ENCODE data around the gene SIPA1L3.

The SIPA1L3 gene

GRCh38 chr19:38030686-38031422 is 123.8 kb downstream of the SIPA1L3 start:
- no peaks in the 10 kb centered on the region for H3K9me3 ChIP-seq (ENCODE audit: low read length)
- no peak overlapping the region for H3K27ac ChIP-seq (ENCODE audit: low read depth, low read length)
- no peaks in the 10 kb centered on the region for H3K27me3 ChIP-seq (ENCODE audit: control insufficient read depth in 1 of 2, insufficient read depth in 2 of 2, low read length in 2 of 2)
- no peak overlapping the region for H3K4me3 ChIP-seq (ENCODE audit: low read depth in 1 of 2, low read length in 2 of 2)
- H3K9ac ChIP-seq (ENCODE audit: low read length), result no peak overlapping the region
- no peaks in the 10 kb centered on the region for H3K4me1 ChIP-seq (ENCODE audit: insufficient read depth, low read length)
- no peaks in the 10 kb centered on the region for H3K36me3 ChIP-seq (ENCODE audit: insufficient read depth, low read length)

DNA sequence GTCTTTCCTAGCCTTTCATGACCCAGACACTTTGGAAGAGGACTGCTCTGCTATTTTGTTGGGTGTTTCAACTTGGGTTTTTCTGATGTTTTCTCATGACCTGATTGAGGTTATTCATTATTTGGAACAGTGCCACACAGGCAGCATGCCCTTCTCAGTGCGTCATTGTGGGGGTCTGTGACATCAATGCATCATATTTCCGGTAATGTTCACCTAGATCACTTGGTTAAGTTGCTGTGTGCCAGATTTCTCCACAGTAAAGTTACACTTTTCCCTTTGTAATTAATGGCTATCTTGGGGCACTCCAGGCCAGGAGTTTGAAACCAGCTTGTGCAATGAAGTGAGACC is 124.4 kb downstream of the SIPA1L3 start:
- Histone ChIP-seq H3K9ac (ENCODE audit: low read length) (no peak overlapping the region), H3K9me3 (ENCODE audit: low read length) (no peaks in the 10 kb centered on the region), H3K27ac (ENCODE audit: low read depth, low read length) (no peak overlapping the region)

DNA sequence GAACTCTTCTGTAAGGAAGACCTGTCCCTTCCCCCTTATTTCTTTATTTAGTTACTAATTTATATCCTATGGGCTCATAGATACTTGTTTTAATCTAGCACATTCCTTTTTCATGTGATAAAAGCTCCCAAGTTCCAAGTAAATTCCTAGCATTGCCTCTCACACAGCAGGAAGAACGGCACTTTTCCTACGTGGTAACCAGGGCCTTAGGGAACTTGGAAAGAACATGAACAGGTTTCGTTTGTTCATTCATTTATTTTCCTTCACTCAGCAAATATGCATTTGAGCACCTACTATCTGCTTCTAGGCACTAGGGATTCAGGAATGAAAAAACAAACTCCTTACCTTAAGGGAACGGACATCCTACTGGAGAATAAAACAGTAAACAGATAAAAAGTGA is 125.1 kb downstream of the SIPA1L3 start:
- no peaks in the 10 kb centered on the region for H3K36me3 ChIP-seq (ENCODE audit: insufficient read depth, low read length)

More for the DNA sequence above, 124.4 kb downstream of the SIPA1L3 start:
- Histone ChIP-seq H3K4me3 (ENCODE audit: low read depth in 1 of 2, low read length in 2 of 2) (no peak overlapping the region), H3K27me3 (ENCODE audit: control insufficient read depth in 1 of 2, insufficient read depth in 2 of 2, low read length in 2 of 2) (no peaks in the 10 kb centered on the region), H3K36me3 (ENCODE audit: insufficient read depth, low read length) (no peaks in the 10 kb centered on the region), H3K4me1 (ENCODE audit: insufficient read depth, low read length) (no peaks in the 10 kb centered on the region)

DNA sequence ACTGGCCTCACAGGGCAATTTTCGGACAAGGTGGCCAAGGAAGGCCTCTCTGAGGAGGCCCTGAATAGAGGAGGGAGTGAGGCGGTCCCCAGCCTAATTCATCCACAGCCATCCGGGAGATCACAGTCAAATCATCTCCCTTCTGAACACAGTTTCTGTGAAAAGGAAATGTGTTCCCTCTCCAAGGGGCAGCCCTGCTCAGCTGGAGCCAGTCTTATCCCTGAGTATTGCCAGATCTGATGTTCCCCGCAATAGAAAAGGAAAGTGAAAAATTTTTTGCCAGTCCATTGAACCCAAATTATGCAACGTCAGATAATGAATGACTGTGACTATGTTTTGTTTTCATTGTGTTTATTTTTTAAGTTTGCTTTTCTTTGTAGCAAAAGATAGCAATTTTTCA is 125.9 kb downstream of the SIPA1L3 start:
- no peak overlapping the region for H3K27ac ChIP-seq (ENCODE audit: low read depth, low read length)
- no peaks in the 10 kb centered on the region for H3K27me3 ChIP-seq (ENCODE audit: control insufficient read depth in 1 of 2, insufficient read depth in 2 of 2, low read length in 2 of 2)
- no peak overlapping the region for H3K4me3 ChIP-seq (ENCODE audit: low read depth in 1 of 2, low read length in 2 of 2)
- no peaks in the 10 kb centered on the region for H3K9me3 ChIP-seq (ENCODE audit: low read length)
- H3K36me3 ChIP-seq (ENCODE audit: insufficient read depth, low read length), result no peaks in the 10 kb centered on the region
- H3K9ac ChIP-seq (ENCODE audit: low read length), result no peak overlapping the region
- H3K4me1 ChIP-seq (ENCODE audit: insufficient read depth, low read length), result no peaks in the 10 kb centered on the region

More for the DNA sequence above, 125.1 kb downstream of the SIPA1L3 start:
- H3K27me3 ChIP-seq (ENCODE audit: control insufficient read depth in 1 of 2, insufficient read depth in 2 of 2, low read length in 2 of 2), result no peaks in the 10 kb centered on the region
- no peak overlapping the region for H3K27ac ChIP-seq (ENCODE audit: low read depth, low read length)
- no peaks in the 10 kb centered on the region for H3K4me1 ChIP-seq (ENCODE audit: insufficient read depth, low read length)
- H3K4me3 ChIP-seq (ENCODE audit: low read depth in 1 of 2, low read length in 2 of 2), result no peak overlapping the region
- no peak overlapping the region for H3K9ac ChIP-seq (ENCODE audit: low read length)
- no peaks in the 10 kb centered on the region for H3K9me3 ChIP-seq (ENCODE audit: low read length)

- H3K27ac ChIP-seq (ENCODE audit: low read depth, low read length), result no peak overlapping the region
- H3K9ac ChIP-seq (ENCODE audit: low read length), result no peak overlapping the region
- H3K4me1 ChIP-seq (ENCODE audit: insufficient read depth, low read length), result no peaks in the 10 kb centered on the region
- no peaks in the 10 kb centered on the region for H3K9me3 ChIP-seq (ENCODE audit: low read length)
- H3K27me3 ChIP-seq (ENCODE audit: control insufficient read depth in 1 of 2, insufficient read depth in 2 of 2, low read length in 2 of 2), result no peaks in the 10 kb centered on the region
- H3K4me3 ChIP-seq (ENCODE audit: low read depth in 1 of 2, low read length in 2 of 2), result no peak overlapping the region
- no peaks in the 10 kb centered on the region for H3K36me3 ChIP-seq (ENCODE audit: insufficient read depth, low read length)
These were observed 126.9 kb downstream of the SIPA1L3 start for GRCh38 chr19:38033658-38034491.

- Histone ChIP-seq H3K4me3 (ENCODE audit: low read depth in 1 of 2, low read length in 2 of 2) (no peak overlapping the region), H3K9me3 (ENCODE audit: low read length) (no peaks in the 10 kb centered on the region), H3K27ac (ENCODE audit: low read depth, low read length) (no peak overlapping the region), H3K27me3 (ENCODE audit: control insufficient read depth in 1 of 2, insufficient read depth in 2 of 2, low read length in 2 of 2) (no peaks in the 10 kb centered on the region), H3K4me1 (ENCODE audit: insufficient read depth, low read length) (no peaks in the 10 kb centered on the region), H3K9ac (ENCODE audit: low read length) (no peak overlapping the region), H3K36me3 (ENCODE audit: insufficient read depth, low read length) (no peaks in the 10 kb centered on the region)
These were observed 127.5 kb downstream of the SIPA1L3 start for GRCh38 chr19:38034492-38034860.

GRCh38 chr19:38035515-38036495 is 128.8 kb downstream of the SIPA1L3 start:
- Histone ChIP-seq H3K36me3 (ENCODE audit: insufficient read depth, low read length) (no peaks in the 10 kb centered on the region), H3K9ac (ENCODE audit: low read length) (no peak overlapping the region), H3K9me3 (ENCODE audit: low read length) (no peaks in the 10 kb centered on the region), H3K4me1 (ENCODE audit: insufficient read depth, low read length) (no peaks in the 10 kb centered on the region), H3K4me3 (ENCODE audit: low read depth in 1 of 2, low read length in 2 of 2) (no peak overlapping the region), H3K27ac (ENCODE audit: low read depth, low read length) (no peak overlapping the region), H3K27me3 (ENCODE audit: control insufficient read depth in 1 of 2, insufficient read depth in 2 of 2, low read length in 2 of 2) (no peaks in the 10 kb centered on the region)

DNA sequence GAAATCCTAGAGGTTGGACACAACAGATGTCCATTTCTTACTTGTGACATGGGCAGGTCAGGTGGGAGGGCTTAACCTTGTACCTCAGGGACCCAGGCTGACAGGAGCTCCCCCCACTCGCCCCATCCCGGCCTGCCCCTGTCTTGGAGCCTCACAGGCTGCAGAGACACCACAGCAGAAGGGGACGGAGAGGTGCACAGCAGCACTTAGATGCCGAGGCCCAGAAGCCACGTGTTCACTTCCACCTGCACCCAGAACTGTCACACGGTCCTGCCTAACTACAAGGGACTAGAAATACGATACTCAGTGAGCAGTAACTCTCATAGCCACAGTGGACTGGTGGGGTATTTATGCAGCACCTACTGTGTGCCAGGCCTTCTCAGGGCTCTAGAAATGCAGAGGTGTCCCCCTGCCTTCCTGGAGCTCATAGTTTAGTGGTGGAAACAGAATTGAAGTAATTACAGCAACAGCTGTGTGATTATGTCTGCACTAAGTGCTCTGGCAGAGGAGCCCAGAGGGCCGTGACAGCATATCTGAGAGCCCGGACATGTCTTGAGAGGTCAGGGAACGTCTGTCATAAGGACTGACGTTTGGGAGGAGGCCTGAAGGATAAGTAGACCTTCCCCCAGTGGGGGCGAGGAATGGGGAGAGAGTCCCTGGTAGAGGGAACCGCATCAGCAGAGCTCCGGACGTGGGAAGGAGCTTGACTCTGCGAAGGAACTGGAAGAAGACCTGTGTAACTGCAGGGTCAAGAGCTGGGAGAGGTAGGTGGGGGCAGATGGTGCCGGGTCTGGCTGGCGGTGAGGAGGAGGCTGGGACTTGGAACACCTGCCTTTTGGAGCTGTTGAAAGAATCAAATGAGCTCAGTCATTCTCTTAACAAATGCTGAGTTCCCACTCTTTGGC is 130.0 kb downstream of the SIPA1L3 start:
- no peak overlapping the region for H3K4me3 ChIP-seq (ENCODE audit: low read depth in 1 of 2, low read length in 2 of 2)
- H3K9me3 ChIP-seq (ENCODE audit: low read length), result no peaks in the 10 kb centered on the region
- H3K9ac ChIP-seq (ENCODE audit: low read length), result no peak overlapping the region
- no peaks in the 10 kb centered on the region for H3K27me3 ChIP-seq (ENCODE audit: control insufficient read depth in 1 of 2, insufficient read depth in 2 of 2, low read length in 2 of 2)
- H3K27ac ChIP-seq (ENCODE audit: low read depth, low read length), result no peak overlapping the region
- no peaks in the 10 kb centered on the region for H3K36me3 ChIP-seq (ENCODE audit: insufficient read depth, low read length)
- H3K4me1 ChIP-seq (ENCODE audit: insufficient read depth, low read length), result no peaks in the 10 kb centered on the region

DNA sequence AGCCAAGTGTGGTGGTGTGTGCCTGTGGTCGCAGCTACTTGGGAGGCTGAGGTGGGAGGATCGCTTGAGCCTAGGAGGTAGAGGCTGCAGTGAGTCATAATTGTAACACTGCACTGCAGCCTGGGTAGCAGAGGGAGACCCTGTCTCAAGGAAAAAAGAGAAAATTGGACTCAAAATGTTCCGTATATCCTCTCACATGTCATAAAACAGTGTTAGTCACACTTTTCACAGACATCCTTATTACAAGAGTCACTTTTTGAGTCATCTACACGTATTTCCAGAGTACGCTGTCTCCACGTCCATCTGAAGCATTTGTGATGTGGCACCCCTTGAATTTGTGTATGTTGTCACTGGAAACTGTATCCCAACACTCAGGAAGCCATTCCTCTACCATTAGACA is 133.0 kb downstream of the SIPA1L3 start:
- Histone ChIP-seq H3K27me3 (ENCODE audit: control insufficient read depth in 1 of 2, insufficient read depth in 2 of 2, low read length in 2 of 2) (no peaks in the 10 kb centered on the region), H3K4me1 (ENCODE audit: insufficient read depth, low read length) (no peaks in the 10 kb centered on the region), H3K36me3 (ENCODE audit: insufficient read depth, low read length) (no peaks in the 10 kb centered on the region), H3K4me3 (ENCODE audit: low read depth in 1 of 2, low read length in 2 of 2) (no peak overlapping the region), H3K27ac (ENCODE audit: low read depth, low read length) (no peak overlapping the region), H3K9ac (ENCODE audit: low read length) (no peak overlapping the region), H3K9me3 (ENCODE audit: low read length) (no peaks in the 10 kb centered on the region)

DNA sequence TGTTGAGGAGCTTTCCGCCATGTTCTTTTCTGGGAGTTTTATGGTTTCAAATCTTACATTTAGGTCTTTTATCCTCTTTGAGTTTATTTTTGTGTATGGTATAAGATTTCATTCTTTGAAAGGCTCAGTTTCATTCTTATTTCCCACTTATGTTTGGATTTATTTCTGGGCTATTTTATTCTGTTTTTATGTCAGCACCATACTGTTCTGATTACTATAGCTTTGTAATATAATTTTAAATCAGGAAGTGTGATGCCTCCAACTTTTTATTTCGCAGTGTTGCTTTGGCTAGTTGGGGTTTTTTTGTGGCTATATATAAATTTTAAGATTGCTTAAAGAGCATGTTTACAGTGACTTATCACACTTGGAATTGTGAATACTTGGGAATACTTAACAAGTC is 135.1 kb downstream of the SIPA1L3 start:
- no peaks in the 10 kb centered on the region for H3K9me3 ChIP-seq (ENCODE audit: low read length)
- no peak overlapping the region for H3K4me3 ChIP-seq (ENCODE audit: low read depth in 1 of 2, low read length in 2 of 2)
- H3K36me3 ChIP-seq (ENCODE audit: insufficient read depth, low read length), result no peaks in the 10 kb centered on the region
- H3K27ac ChIP-seq (ENCODE audit: low read depth, low read length), result no peak overlapping the region
- H3K27me3 ChIP-seq (ENCODE audit: control insufficient read depth in 1 of 2, insufficient read depth in 2 of 2, low read length in 2 of 2), result no peaks in the 10 kb centered on the region
- no peaks in the 10 kb centered on the region for H3K4me1 ChIP-seq (ENCODE audit: insufficient read depth, low read length)
- H3K9ac ChIP-seq (ENCODE audit: low read length), result no peak overlapping the region
